Activated T-cell treated with anti-CD3 and anti-CD28 coated beads, Interleukin-2, amount 50 U/mL, for 24 hours (primary cell): ENCODE measurements around the gene DDX20.
"Not testable (repeated sequence)": the region's sequence is repeated elsewhere in the genome, so short reads cannot be mapped to it uniquely, and the experiment has no call there.

ENCODE experiments used
- DNase-seq: peaks from one replicate; pipeline ENCODE4 v3.0.0-alpha.2; 2020
- H3K27ac Mint-ChIP-seq: 2 replicates; pipeline ENCODE4 v1.8.0; 2020; ENCODE audit warnings: mild to moderate bottlenecking, mixed read lengths
- H3K27me3 Mint-ChIP-seq: 2 replicates; pipeline ENCODE4 v1.8.0; 2020; ENCODE audit warnings: mixed read lengths
- H3K36me3 Mint-ChIP-seq: 2 replicates; pipeline ENCODE4 v1.8.0; 2020; ENCODE audit warnings: low read depth, mixed read lengths
- H3K4me1 Mint-ChIP-seq: 2 replicates; pipeline ENCODE4 v1.8.0; 2020; ENCODE audit warnings: low read depth, mixed read lengths
- H3K4me3 Mint-ChIP-seq: 2 replicates; pipeline ENCODE4 v1.8.0; 2020; ENCODE audit warnings: mild to moderate bottlenecking, moderate library complexity, mixed read lengths
- H3K9me3 Mint-ChIP-seq: 2 replicates; pipeline ENCODE4 v1.8.0; 2020; ENCODE audit warnings: mixed read lengths

The DDX20 gene

GRCh38 chr1:111778541-111779051, 22.9 kb downstream of the DDX20 start:
- H3K36me3 Mint-ChIP-seq = no peaks in the 10 kb centered on the region
- no peak overlapping the region for H3K4me3 Mint-ChIP-seq
- no peaks in the 10 kb centered on the region for H3K4me1 Mint-ChIP-seq
- no peaks in the 10 kb centered on the region for H3K9me3 Mint-ChIP-seq
- DNase-seq = no peak
- no peak overlapping the region for H3K27ac Mint-ChIP-seq
- peaks cover 2% of the 10 kb centered on the region for H3K27me3 Mint-ChIP-seq

DNA sequence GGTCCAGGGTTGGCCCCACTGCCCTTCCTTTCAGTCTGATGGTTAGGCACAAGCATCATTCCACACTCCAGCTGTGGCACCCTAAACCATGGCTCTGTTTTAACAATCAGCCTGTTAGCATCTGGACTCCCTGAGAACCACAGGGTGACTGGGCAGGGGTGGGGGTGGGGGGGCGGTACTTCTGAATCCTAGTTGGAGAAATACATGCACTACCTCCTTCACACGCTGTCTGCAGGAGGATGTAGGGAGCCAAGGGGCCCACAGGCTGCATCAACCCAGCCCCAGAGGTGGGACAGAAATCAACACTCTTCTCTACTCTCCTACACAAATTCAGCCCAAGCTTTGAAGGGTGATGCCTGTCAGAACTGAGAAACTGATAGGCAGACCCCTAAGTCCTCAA, 23.8 kb downstream of the DDX20 start:
- peaks cover 2% of the 10 kb centered on the region for H3K27me3 Mint-ChIP-seq
- no peak overlapping the region for H3K27ac Mint-ChIP-seq
- no peaks in the 10 kb centered on the region for H3K9me3 Mint-ChIP-seq
- no peak for DNase-seq
- H3K4me1 Mint-ChIP-seq = no peaks in the 10 kb centered on the region
- H3K36me3 Mint-ChIP-seq = no peaks in the 10 kb centered on the region
- H3K4me3 Mint-ChIP-seq = no peak overlapping the region

- H3K27ac Mint-ChIP-seq = no peak overlapping the region
- no peaks in the 10 kb centered on the region for H3K36me3 Mint-ChIP-seq
- H3K4me1 Mint-ChIP-seq = no peaks in the 10 kb centered on the region
- DNase-seq = no peak
- H3K4me3 Mint-ChIP-seq = no peak overlapping the region
- H3K9me3 Mint-ChIP-seq = no peaks in the 10 kb centered on the region
- H3K27me3 Mint-ChIP-seq = peaks cover 2% of the 10 kb centered on the region
Observed at GRCh38 chr1:111784273-111784901, 28.7 kb downstream of the DDX20 start.

DNA sequence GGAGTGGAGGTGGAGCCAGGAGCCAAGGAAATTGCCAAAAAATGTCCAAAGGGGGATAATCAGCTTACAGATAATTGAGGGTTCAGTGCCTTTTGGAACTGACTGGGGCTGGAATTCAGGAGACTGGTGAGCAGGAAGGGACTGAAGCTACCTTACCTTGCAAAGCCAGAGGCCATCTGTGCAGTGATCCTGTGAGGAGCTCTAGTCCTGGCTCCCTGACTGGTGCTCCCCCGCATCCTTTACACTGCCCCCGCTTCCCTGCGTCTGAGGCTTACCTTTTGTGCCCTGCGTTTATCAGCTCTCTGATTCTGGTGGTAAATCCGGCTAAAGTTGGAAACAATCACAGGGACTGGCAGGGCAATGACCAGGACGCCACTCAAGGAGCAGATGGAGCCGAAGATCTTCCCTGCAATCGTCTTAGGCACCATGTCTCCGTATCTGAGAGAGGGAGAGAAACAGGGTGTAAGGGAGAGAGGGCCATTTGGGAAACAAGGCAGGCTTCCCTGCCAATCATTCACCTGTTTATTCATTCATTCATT, 31.0 kb downstream of the DDX20 start:
- no peaks in the 10 kb centered on the region for H3K9me3 Mint-ChIP-seq
- no peaks in the 10 kb centered on the region for H3K4me1 Mint-ChIP-seq
- no peak overlapping the region for H3K4me3 Mint-ChIP-seq
- DNase-seq = no peak
- no peak overlapping the region for H3K27ac Mint-ChIP-seq
- H3K27me3 Mint-ChIP-seq = peaks cover 10% of the 10 kb centered on the region
- no peaks in the 10 kb centered on the region for H3K36me3 Mint-ChIP-seq

- no peaks in the 10 kb centered on the region for H3K9me3 Mint-ChIP-seq
- no peak overlapping the region for H3K27ac Mint-ChIP-seq
Observed at GRCh38 chr1:111789142-111789541, 33.4 kb downstream of the DDX20 start.

DNA sequence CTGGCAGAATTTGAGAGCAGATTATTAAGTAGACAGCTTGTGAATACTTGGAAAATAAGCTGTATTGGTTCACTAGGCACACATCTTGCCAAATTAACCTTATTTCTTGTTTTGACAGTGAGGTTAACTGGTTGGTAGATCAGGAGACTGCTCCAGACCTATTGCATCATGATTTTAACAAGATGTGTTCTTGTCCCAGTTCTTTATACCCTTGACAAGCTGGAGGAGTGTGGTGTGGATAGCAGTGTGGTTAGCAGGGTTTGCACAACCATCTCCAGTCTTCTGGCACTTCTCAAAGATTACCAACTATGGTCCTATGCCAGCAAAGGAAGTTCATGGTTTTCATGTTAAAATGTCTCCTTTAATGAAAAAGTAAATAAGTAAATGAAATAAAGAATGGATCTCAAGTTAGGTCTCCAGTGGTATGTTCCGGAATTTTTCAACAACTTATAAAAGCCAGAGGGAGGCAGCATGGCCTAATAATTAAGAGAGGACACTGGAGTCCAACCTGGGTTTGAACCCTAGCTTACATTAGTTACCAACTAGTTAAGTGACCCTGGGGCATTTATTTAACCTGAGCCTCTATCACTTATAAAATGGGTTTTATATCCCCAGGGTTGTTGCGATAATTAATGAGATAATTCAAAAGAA, 34.1 kb downstream of the DDX20 start:
- H3K36me3 Mint-ChIP-seq = no peaks in the 10 kb centered on the region
- peaks cover 30% of the 10 kb centered on the region for H3K27me3 Mint-ChIP-seq
- DNase-seq = no peak
- no peaks in the 10 kb centered on the region for H3K4me1 Mint-ChIP-seq
- H3K27ac Mint-ChIP-seq = no peak overlapping the region
- no peak overlapping the region for H3K4me3 Mint-ChIP-seq
- H3K9me3 Mint-ChIP-seq = no peaks in the 10 kb centered on the region

More at GRCh38 chr1:111789142-111789541, 33.4 kb downstream of the DDX20 start:
- Mint-ChIP-seq H3K4me3 (no peak overlapping the region), H3K36me3 (no peaks in the 10 kb centered on the region), H3K27me3 (peaks cover 24% of the 10 kb centered on the region), H3K4me1 (no peaks in the 10 kb centered on the region)
- DNase-seq = no peak

DNA sequence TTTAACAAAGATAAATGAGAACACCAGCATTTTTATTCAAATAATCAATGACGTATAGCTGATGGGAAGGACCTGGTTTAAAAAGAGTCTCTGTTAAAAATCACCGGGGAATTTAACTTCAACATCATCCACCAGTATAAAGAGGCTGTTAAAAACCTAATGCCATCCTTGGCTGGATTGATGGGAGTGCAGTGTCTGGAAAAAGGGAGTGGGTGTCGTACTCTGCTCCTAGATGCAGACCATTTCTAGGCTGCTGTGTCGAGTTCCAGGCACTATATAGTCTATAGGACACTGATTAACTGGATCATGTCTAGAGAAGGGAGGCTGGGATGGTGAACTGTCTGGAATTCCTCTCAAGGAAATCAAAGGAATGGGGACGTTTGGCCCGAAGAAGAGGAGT, 36.1 kb downstream of the DDX20 start:
- H3K4me1 Mint-ChIP-seq = no peaks in the 10 kb centered on the region
- no peaks in the 10 kb centered on the region for H3K36me3 Mint-ChIP-seq
- H3K4me3 Mint-ChIP-seq = no peak overlapping the region
- H3K27me3 Mint-ChIP-seq = peaks cover 30% of the 10 kb centered on the region
- no peak overlapping the region for H3K27ac Mint-ChIP-seq
- no peaks in the 10 kb centered on the region for H3K9me3 Mint-ChIP-seq
- DNase-seq = no peak

DNA sequence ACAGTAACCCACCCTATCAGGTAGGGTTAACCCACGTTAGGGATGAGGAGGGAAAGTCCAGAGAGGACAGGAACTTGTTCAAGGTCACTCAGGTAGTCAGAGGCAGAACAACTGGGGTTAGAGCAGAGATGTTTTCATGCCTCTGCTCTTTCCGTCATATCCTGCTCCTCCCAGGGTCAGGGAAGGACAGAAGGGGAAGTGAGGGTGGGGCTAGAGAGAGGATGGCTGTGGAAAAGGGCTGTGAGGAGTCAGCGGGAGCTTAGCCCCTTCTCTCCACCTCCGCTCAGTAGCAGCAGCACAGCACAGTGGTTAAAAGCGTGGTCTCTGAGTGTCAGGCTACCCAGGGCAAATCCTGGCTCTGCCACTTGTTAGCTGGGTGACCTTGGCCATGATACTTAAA, 36.5 kb downstream of the DDX20 start:
- Mint-ChIP-seq H3K27ac (no peak overlapping the region), H3K36me3 (no peaks in the 10 kb centered on the region), H3K4me1 (no peaks in the 10 kb centered on the region), H3K9me3 (no peaks in the 10 kb centered on the region), H3K4me3 (no peak overlapping the region), H3K27me3 (peaks cover 30% of the 10 kb centered on the region)
- DNase-seq = no peak

DNA sequence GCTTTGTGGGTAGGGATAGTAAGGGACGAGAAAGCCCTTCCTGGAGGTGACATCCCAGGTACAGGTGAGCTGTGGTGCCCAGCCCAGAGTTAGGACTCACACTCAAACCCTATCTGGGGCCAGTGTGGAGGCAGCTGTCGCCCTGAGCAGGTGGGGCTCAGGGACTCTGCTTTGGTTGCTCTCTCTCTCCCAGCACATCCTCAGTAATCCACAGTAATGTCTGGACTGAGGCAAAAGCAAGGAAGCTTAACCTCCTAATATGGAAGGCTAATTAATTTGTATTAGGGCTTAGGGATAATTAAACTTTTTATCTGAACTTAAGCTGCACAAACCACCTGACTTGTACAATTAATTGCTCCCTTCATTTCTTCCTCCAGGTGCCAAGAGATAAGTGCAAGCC, 38.2 kb downstream of the DDX20 start:
- Mint-ChIP-seq H3K4me1 (no peaks in the 10 kb centered on the region), H3K9me3 (no peaks in the 10 kb centered on the region), H3K36me3 (no peaks in the 10 kb centered on the region), H3K4me3 (no peak overlapping the region), H3K27me3 (peaks cover 30% of the 10 kb centered on the region), H3K27ac (no peak overlapping the region)
- DNase-seq = no peak

DNA sequence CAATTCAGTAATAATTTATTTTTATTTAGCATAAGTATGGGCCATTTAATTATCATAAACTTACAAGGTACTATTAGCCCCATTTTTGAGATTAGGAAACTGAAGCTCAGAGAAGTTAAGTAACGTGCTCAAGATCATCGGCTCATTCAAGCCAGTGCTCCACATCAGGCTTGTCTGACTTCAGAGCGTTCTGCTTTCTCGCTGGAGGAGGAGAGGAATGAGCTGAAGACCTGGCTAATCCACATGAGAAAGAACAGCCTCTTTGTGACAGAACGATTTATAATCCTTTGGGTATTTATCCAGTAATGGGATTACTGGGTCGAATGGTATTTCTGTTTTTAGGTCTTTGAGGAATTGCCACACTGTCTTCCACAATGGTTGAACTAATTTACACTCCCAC, 39.7 kb downstream of the DDX20 start:
- Mint-ChIP-seq H3K27ac (no peak overlapping the region), H3K27me3 (peaks cover 30% of the 10 kb centered on the region), H3K4me3 (no peak overlapping the region), H3K9me3 (no peaks in the 10 kb centered on the region), H3K4me1 (no peaks in the 10 kb centered on the region), H3K36me3 (no peaks in the 10 kb centered on the region)
- no peak for DNase-seq

- Mint-ChIP-seq H3K27ac (no peak overlapping the region), H3K9me3 (no peaks in the 10 kb centered on the region), H3K36me3 (no peaks in the 10 kb centered on the region), H3K27me3 (peaks cover 11% of the 10 kb centered on the region), H3K4me1 (no peaks in the 10 kb centered on the region), H3K4me3 (no peak overlapping the region)
- DNase-seq = no peak
Observed at GRCh38 chr1:111798580-111798979, 42.9 kb downstream of the DDX20 start.

- not testable (repeated sequence) for H3K27me3 Mint-ChIP-seq, DNase-seq, H3K4me1 Mint-ChIP-seq, H3K36me3 Mint-ChIP-seq, H3K9me3 Mint-ChIP-seq, H3K4me3 Mint-ChIP-seq, H3K27ac Mint-ChIP-seq
Observed at GRCh38 chr1:111799722-111800121, 44.0 kb downstream of the DDX20 start.

- H3K4me3 Mint-ChIP-seq = no peak overlapping the region
- no peaks in the 10 kb centered on the region for H3K4me1 Mint-ChIP-seq
- no peaks in the 10 kb centered on the region for H3K9me3 Mint-ChIP-seq
- no peak for DNase-seq
- no peak overlapping the region for H3K27ac Mint-ChIP-seq
- no peaks in the 10 kb centered on the region for H3K36me3 Mint-ChIP-seq
- H3K27me3 Mint-ChIP-seq = no peaks in the 10 kb centered on the region
Observed at GRCh38 chr1:111801071-111801850, 45.6 kb downstream of the DDX20 start.

- H3K27me3 Mint-ChIP-seq = no peaks in the 10 kb centered on the region
- DNase-seq = no peak
- H3K4me1 Mint-ChIP-seq = no peaks in the 10 kb centered on the region
- H3K4me3 Mint-ChIP-seq = no peak overlapping the region
- no peaks in the 10 kb centered on the region for H3K36me3 Mint-ChIP-seq
- no peak overlapping the region for H3K27ac Mint-ChIP-seq
- H3K9me3 Mint-ChIP-seq = no peaks in the 10 kb centered on the region
Observed at GRCh38 chr1:111802110-111802509, 46.4 kb downstream of the DDX20 start.

DNA sequence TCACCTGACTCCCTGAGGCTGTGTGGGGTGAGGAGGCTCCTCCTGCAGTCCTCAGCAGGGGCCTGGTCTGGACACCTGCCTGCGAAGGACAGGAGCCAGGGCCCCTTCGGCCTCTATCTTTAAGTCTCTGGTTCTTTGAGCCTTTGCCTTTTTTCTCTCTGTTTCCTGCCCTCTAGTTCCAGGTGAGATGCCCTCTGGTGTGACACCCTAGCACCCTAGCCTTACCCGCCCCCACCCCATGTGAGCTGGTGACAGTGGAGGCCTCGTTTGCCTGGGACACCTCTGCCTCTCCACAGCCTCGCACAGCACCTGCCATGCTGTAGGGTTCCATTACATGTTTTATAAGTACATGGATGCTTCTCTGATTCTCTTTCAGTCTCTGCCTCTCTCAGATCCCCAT, 47.3 kb downstream of the DDX20 start:
- H3K27me3 Mint-ChIP-seq = no peaks in the 10 kb centered on the region
- no peak for DNase-seq
- H3K9me3 Mint-ChIP-seq = no peaks in the 10 kb centered on the region

More for the DNA sequence above, 47.3 kb downstream of the DDX20 start:
- no peak overlapping the region for H3K4me3 Mint-ChIP-seq
- no peaks in the 10 kb centered on the region for H3K4me1 Mint-ChIP-seq
- no peak overlapping the region for H3K27ac Mint-ChIP-seq
- H3K36me3 Mint-ChIP-seq = no peaks in the 10 kb centered on the region
